ENCODE results near the gene CFAP251.
A peak's percentile ranks its signal among the peaks of the same experiment; 100 is the strongest.

The CFAP251 gene

DNA sequence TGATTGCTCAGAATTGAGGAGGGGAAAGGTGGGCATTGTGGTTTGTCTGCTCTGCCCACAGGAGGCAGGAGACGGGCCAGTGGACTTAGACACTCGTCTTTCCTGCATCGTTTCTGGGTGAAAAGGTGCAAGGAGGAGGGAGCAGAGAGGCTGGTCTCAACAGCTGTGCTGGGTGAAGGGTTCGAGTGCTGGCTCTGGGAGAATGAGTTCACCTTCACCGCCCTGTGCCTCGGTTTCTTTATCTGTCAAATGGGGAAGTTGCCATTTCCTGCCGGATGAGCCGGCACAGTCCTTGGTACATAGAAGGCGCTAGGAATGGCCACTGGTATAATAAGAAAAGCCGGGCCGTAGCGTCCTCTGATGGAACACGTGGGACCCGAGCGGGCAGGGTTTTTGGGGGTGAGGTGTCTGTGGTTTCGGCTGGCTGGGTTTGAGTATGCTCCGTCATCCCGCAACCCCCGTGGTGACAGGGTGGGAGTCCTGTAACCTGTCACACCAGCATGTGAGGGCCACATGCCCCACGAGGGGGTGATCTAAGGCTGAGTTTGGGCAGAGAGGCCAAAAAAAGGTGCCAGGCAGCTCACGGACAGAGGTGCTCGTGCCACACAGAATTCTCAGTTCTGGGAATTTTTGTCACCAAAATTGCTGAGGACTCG, 110.6 kb downstream of the CFAP251 start:
- Histone ChIP-seq H3K4me1 (ENCODE audit: insufficient read depth, poor library complexity, severe bottlenecking) (peaks cover 27% of the 10 kb centered on the region), H3K9me3 (ENCODE audit: severe bottlenecking) (no peaks in the 10 kb centered on the region), H3K27ac (ENCODE audit: poor library complexity, severe bottlenecking) (peak overlapping the region; percentile 63), H3K36me3 (ENCODE audit: low read depth) (peaks cover 12% of the 10 kb centered on the region), H3K4me3 (ENCODE audit: severe bottlenecking) (no peak overlapping the region), H3K27me3 (ENCODE audit: insufficient read depth, poor library complexity, severe bottlenecking) (no peaks in the 10 kb centered on the region)
- DNase-seq (ENCODE audit: low spot score), result no peak
- TF ChIP-seq, protein P1, sequence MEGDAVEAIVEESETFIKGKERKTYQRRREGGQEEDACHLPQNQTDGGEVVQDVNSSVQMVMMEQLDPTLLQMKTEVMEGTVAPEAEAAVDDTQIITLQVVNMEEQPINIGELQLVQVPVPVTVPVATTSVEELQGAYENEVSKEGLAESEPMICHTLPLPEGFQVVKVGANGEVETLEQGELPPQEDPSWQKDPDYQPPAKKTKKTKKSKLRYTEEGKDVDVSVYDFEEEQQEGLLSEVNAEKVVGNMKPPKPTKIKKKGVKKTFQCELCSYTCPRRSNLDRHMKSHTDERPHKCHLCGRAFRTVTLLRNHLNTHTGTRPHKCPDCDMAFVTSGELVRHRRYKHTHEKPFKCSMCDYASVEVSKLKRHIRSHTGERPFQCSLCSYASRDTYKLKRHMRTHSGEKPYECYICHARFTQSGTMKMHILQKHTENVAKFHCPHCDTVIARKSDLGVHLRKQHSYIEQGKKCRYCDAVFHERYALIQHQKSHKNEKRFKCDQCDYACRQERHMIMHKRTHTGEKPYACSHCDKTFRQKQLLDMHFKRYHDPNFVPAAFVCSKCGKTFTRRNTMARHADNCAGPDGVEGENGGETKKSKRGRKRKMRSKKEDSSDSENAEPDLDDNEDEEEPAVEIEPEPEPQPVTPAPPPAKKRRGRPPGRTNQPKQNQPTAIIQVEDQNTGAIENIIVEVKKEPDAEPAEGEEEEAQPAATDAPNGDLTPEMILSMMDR (IDR thresholded peaks at IDR 0.05; ENCODE audit: poor library complexity, severe bottlenecking), result no peak
- no peak for ATAC-seq (ENCODE audit: low read depth)

DNA sequence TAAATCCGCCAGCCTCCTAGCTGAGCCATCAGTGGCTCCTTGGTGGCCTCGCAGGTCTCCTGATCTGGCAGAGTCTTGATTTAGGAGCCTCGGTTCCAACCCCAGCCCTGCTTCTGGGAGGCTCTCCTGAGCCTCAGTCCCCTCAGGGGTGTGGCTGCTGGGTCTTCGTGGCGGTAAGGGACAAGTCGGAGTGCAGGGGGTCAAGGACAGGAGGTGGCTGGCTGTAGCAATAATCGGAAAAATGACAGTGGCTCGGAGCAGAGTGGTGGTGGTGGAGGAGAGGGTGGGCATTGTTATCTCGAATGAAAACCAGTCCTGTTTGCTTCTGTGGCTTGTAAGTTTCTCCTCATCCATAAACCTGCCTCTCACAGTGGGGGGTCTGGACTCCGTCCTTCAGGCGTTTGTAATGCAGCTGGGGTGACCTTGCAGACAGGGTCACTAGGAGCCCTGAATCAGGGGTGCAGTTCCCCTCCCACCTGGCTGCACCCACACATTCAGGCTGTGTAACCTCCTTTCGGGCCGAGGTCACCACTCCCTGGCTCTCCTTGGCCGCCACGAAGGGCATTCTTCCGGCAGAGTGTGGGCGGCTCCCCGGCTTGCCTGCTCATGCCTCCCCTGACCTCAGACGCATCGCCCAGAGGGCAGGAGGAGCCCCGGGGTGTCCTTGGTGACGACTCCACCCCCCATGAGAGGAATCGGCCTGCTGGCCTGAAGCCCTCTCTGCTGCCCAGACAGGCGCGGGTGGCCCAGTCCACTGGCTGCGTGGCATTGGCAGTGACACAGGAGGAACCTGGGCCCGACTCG, 111.4 kb downstream of the CFAP251 start:
- DNase-seq (ENCODE audit: low spot score), result no peak
- H3K9me3 ChIP-seq (ENCODE audit: severe bottlenecking), result no peaks in the 10 kb centered on the region
- peaks cover 13% of the 10 kb centered on the region for H3K36me3 ChIP-seq (ENCODE audit: low read depth)
- peaks cover 26% of the 10 kb centered on the region for H3K4me1 ChIP-seq (ENCODE audit: insufficient read depth, poor library complexity, severe bottlenecking)
- TF ChIP-seq, protein P1 (IDR thresholded peaks at IDR 0.05; ENCODE audit: poor library complexity, severe bottlenecking), result no peak
- peak overlapping the region; percentile 63 for H3K27ac ChIP-seq (ENCODE audit: poor library complexity, severe bottlenecking)
- H3K4me3 ChIP-seq (ENCODE audit: severe bottlenecking), result no peak overlapping the region
- no peaks in the 10 kb centered on the region for H3K27me3 ChIP-seq (ENCODE audit: insufficient read depth, poor library complexity, severe bottlenecking)
- peak; percentile 88 for ATAC-seq (ENCODE audit: low read depth)

DNA sequence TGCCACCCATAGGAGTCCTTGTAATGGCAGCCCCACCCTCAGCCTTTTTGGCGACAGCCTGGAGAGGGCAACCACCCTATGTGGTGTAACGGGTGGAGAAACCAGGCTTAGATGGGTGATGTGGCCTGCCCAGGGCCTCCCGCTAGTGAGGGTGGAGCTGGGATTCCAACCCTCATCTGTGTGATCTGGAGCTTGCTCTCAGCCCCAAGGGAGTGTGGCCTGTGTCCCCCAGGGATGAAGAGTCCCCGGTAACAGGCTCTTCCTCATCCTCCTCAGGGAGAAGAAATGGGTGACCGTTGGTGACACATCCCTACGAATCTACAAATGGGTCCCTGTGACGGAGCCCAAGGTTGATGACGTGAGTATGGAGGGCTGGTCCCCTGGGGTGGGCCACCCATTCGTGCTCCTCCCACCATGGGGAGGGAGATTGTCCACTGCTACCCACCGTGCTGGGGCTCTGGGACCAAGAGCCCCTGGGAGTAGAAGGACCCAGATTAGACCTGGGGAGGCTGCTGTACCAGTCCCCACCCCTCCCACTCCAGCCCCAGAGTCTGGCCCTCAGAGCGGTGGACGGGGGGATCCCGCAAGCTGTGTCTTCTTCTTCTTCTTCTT, 112.1 kb downstream of the CFAP251 start:
- ATAC-seq (ENCODE audit: low read depth), result no peak; the same call in 2 of the 3 replicates
- no peak for DNase-seq (ENCODE audit: low spot score)
- H3K27me3 ChIP-seq (ENCODE audit: insufficient read depth, poor library complexity, severe bottlenecking), result no peaks in the 10 kb centered on the region
- H3K36me3 ChIP-seq (ENCODE audit: low read depth), result peaks cover 20% of the 10 kb centered on the region
- H3K4me1 ChIP-seq (ENCODE audit: insufficient read depth, poor library complexity, severe bottlenecking), result peaks cover 32% of the 10 kb centered on the region
- H3K27ac ChIP-seq (ENCODE audit: poor library complexity, severe bottlenecking), result peak overlapping the region; percentile 63
- TF ChIP-seq, protein P1 (IDR thresholded peaks at IDR 0.05; ENCODE audit: poor library complexity, severe bottlenecking), result no peak
- no peak overlapping the region for H3K4me3 ChIP-seq (ENCODE audit: severe bottlenecking)
- H3K9me3 ChIP-seq (ENCODE audit: severe bottlenecking), result no peaks in the 10 kb centered on the region

DNA sequence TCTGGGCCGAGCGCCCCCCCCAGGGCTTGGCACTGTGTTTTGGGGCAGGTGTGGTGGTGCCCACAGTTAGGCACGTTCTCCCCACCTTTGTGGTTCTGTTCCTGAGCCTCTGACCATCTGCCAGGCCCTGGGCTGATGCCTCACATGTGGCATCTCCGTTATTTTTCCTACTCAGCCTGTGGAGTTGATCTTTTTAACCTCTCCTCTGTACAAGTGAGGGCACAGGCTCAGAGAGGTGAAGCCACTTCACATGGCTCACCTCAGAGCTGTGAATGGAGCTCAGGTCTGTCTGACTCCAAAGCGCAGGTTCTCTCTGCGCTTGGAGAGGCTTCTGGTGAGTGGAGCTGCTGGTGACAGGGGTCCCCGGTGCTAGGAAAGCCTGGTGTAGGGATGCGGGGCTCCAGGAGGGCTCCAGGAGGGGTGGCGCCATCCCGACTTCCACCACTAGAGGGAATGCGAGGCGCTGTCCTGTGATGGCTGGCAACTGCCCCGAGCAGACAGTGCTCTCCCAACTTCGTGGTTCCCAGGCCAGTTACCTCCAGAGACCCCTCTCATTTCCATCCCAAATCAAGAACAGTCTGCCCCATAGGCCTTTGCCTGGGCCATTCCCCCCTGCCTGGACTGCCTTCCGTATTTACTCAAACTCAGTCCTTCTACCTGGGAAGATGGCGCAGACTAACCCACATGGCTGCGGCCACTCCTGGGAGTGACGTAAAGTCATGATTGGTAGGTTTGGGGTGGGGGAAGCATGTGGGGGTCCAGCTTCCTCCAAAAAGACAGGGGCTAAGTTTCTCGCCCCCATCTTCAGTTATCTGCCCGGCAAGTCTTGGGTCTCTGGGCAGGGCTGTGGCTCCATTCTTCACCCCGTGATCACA, 113.2 kb downstream of the CFAP251 start:
- TF ChIP-seq, protein P1 (IDR thresholded peaks at IDR 0.05; ENCODE audit: poor library complexity, severe bottlenecking), result peak; percentile 63
- Histone ChIP-seq H3K4me3 (ENCODE audit: severe bottlenecking) (no peak overlapping the region), H3K36me3 (ENCODE audit: low read depth) (peaks cover 28% of the 10 kb centered on the region), H3K4me1 (ENCODE audit: insufficient read depth, poor library complexity, severe bottlenecking) (peaks cover 33% of the 10 kb centered on the region), H3K27ac (ENCODE audit: poor library complexity, severe bottlenecking) (no peak overlapping the region), H3K27me3 (ENCODE audit: insufficient read depth, poor library complexity, severe bottlenecking) (no peaks in the 10 kb centered on the region), H3K9me3 (ENCODE audit: severe bottlenecking) (no peaks in the 10 kb centered on the region)
- DNase-seq (ENCODE audit: low spot score) (no peak), ATAC-seq (ENCODE audit: low read depth) (0 out of 3 replicates have a peak, but pooled peaks have one; percentile 37)
